Lower leg skin (tissue), 3 donors: ENCODE data around the gene ASCC1.

ENCODE experiments used
- CTCF ChIP-seq, 3 donors: fragments of 450-650 bp; IDR thresholded peaks; one replicate each; pipeline ENCODE4 v1.5.1; 2016; ENCODE audit warnings: antibody characterized with exemption in 3 of 3, mild to moderate bottlenecking in 3 of 3, moderate library complexity in 2 of 3
- POLR2A ChIP-seq, 2 donors: fragments of 450-650 bp; IDR thresholded peaks; one replicate each; pipeline ENCODE4 v1.6.1; 2016 to 2017; ENCODE audit warnings: antibody characterized with exemption in 2 of 2, mild to moderate bottlenecking in 1 of 2, moderate library complexity in 1 of 2

- no peak for TF ChIP-seq CTCF (IDR thresholded peaks at IDR 0.05)
- no peak for TF ChIP-seq POLR2A (IDR thresholded peaks at IDR 0.05)
These were observed 89.7 kb downstream of the ASCC1 start for GRCh38 chr10:72126184-72126871.
